NCI-H446 (cell line): ENCODE data around the gene STEAP2.

Experiments
- DNase-seq, 2 experiments: peaks; one replicate each; lab custom pipeline; 2025; lab: John Stamatoyannopoulos, UW

The STEAP2 gene

DNA sequence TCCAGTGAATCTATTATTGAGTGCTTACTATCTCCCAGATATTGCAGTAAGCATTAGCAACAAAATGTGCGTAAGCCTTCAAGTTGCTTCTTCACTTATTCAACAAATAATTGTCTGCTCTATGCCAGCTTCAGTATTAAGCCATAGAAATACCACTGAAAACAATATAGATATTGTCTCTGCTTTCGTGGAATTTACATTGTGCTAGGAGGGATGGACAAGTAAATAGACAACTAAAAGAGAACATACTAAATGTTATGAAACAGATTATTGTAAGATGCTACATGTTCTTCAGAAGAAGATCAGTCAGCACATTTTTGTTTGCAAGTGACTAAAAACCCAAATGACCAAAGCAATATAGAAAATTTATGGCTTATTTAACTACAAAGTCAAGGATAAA, 60.7 kb downstream of the STEAP2 start:
- DNase-seq: no peak

GRCh38 chr7:90274161-90274560, 62.6 kb downstream of the STEAP2 start:
- DNase-seq: no peak

DNA sequence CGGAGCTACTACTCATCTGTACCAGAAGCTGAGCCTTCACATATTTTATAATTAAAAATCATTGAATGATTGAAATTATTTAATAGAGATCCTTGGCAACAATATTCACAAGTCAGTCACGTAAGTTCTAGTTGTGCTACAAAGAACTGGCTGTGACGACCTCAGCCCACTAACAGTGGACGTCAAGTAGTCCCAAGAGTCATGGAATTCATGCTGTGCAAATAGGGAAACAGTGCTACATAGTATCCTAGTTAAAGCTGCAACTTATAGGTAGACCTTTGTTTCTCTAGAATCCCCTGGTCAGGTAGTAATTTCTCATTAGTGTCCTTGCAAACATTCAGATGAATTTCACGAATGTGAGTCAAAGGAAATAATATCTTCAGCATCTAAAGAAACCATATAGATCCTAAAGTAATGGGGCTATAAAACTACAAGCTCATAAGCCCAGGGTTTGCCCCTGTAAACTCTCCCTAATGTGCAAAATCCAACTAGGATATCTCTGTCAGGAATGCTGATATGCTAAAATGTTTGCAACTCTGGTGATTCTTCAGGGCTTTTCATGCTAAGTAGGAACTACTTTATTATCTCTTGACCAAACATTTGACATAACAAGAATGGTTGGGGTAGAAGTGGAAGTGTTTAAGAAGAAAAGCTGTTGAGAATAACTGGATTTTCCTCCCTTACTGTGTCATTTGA, 64.6 kb downstream of the STEAP2 start:
- DNase-seq: no peak
